K562 (cell line): ENCODE results near the gene AS3MT. TPM values are rescaled to one million over a fixed set of nuclear protein-coding genes. Genes with fewer than 3 reads are reported as not detected.

Source experiments
- CBFA2T2 ChIP-seq: fragments of 450-650 bp; conservative IDR thresholded peaks from 2 replicates; pipeline ENCODE4 v1.6.1; 2017; ENCODE audit warnings: mild to moderate bottlenecking
- DEAF1 ChIP-seq: fragments of 450-650 bp; formaldehyde crosslinking; IDR thresholded peaks from 2 replicates; pipeline ENCODE4 v1.4.0; 2020; ENCODE audit warnings: mild to moderate bottlenecking, moderate library complexity
- E4F1 ChIP-seq: fragments of 250-450 bp; sonication (Bioruptor Pico); IDR thresholded peaks from 2 replicates; pipeline ENCODE4 v1.5.0; 2021; ENCODE audit warnings: mild to moderate bottlenecking, borderline replicate concordance
- GATA2 ChIP-seq: sonication (generic); formaldehyde crosslinking; IDR thresholded peaks from 2 replicates; pipeline ENCODE4 v1.4.0; 2020; ENCODE audit warnings: mild to moderate bottlenecking, missing genetic modification reagents
- GATAD2A ChIP-seq: fragments of 450-650 bp; IDR thresholded peaks from 2 replicates; pipeline ENCODE4 v1.6.1; 2017
- HEY1 ChIP-seq: fragments of 250-450 bp; sonication (Bioruptor Pico); IDR thresholded peaks from 2 replicates; pipeline ENCODE4 v1.5.0; 2020; ENCODE audit warnings: mild to moderate bottlenecking, moderate library complexity, borderline replicate concordance
- KAT7 ChIP-seq: sonication (generic); formaldehyde crosslinking; IDR thresholded peaks from 2 replicates; pipeline ENCODE4 v1.8.0; 2022; ENCODE audit warnings: missing genetic modification reagents, mild to moderate bottlenecking, borderline replicate concordance
- PURB ChIP-seq: sonication (generic); formaldehyde crosslinking; IDR thresholded peaks from 2 replicates; pipeline ENCODE4 v1.9.0; 2021; ENCODE audit warnings: low read depth, mild to moderate bottlenecking, missing genetic modification reagents
- RBM25 ChIP-seq: fragments of 200-400 bp; formaldehyde crosslinking; IDR thresholded peaks from 2 replicates; pipeline ENCODE4 v1.6.1; 2018; ENCODE audit warnings: low read length, low read depth, moderate library complexity; ENCODE audit not compliant: severe bottlenecking
- RERE ChIP-seq: sonication (generic); formaldehyde crosslinking; IDR thresholded peaks from 2 replicates; pipeline ENCODE4 v1.8.0; 2023; ENCODE audit warnings: missing genetic modification reagents, mild to moderate bottlenecking, borderline replicate concordance
- STAT5B ChIP-seq: fragments of 250-450 bp; sonication (Bioruptor Pico); IDR thresholded peaks from 2 replicates; pipeline ENCODE4 v1.8.0; 2021; ENCODE audit warnings: mild to moderate bottlenecking, inconsistent platforms
- TOE1 ChIP-seq, 2 experiments: fragments of 450-650 bp in 1 of 2; sonication (generic) in 1 of 2; formaldehyde crosslinking in 1 of 2; IDR thresholded peaks; 2 replicates each; pipeline versions ENCODE4 v1.7.1 to v1.8.0; 2016 to 2022; ENCODE audit warnings: borderline replicate concordance in 2 of 2, mild to moderate bottlenecking in 2 of 2, antibody characterized with exemption in 1 of 2, inconsistent platforms in 1 of 2, low read depth in 1 of 2, missing genetic modification reagents in 1 of 2, moderate library complexity in 1 of 2
- TSC22D4 ChIP-seq: fragments of 450-650 bp; IDR thresholded peaks from 2 replicates; pipeline ENCODE4 v1.6.1; 2016; ENCODE audit warnings: missing genetic modification characterization, missing biosample characterization, control low read depth
- ZNF197 ChIP-seq: fragments of 200-800 bp; sonication (Bioruptor generic); IDR thresholded peaks from 2 replicates; pipeline ENCODE4 v1.6.1; 2016; ENCODE audit warnings: low read depth, missing genetic modification characterization, missing compliant biosample characterization
- ZNF274 ChIP-seq: IDR thresholded peaks from 2 replicates; pipeline ENCODE4 v1.6.1; 2011; ENCODE audit warnings: low read depth, mild to moderate bottlenecking, low read length, moderate library complexity, borderline replicate concordance
- ZNF282 ChIP-seq: sonication (generic); formaldehyde crosslinking; IDR thresholded peaks from 2 replicates; pipeline ENCODE4 v1.8.1; 2023; ENCODE audit warnings: missing genetic modification reagents
- ZNF780A ChIP-seq: fragments of 250-450 bp; sonication (Bioruptor Pico); IDR thresholded peaks from 2 replicates; pipeline ENCODE4 v1.5.0; 2021; ENCODE audit warnings: mild to moderate bottlenecking
- ZZZ3 ChIP-seq: fragments of 450-650 bp; IDR thresholded peaks from 2 replicates; pipeline ENCODE4 v1.6.1; 2016; ENCODE audit warnings: antibody characterized with exemption, mild to moderate bottlenecking, moderate library complexity
- polyA plus RNA-seq, 8 experiments: library from polyadenylated mRNA; depleted of rRNA in 4 of 8; stranded (reverse) in 5 of 8; unstranded in 3 of 8; fragments of >200 nt; fragmentation: Nextera tagmentation in 2 of 8; fragmentation: Illumina TruSeq in 1 of 8; extraction: Ambion mirVana in 2 of 8; extraction: Trizol in 1 of 8; gene quantifications; 2 replicates each; pipeline versions ENCODE4 v1.2.1 to v1.2.3, GENCODE V29; 2011 to 2014; ENCODE audit warnings: inconsistent platforms in 1 of 8, missing spikeins in 1 of 8
- total RNA-seq, 7 experiments: library from RNA; depleted of rRNA in 6 of 7; stranded (reverse); fragments of >200 nt in 6 of 7; fragmentation: Illumina TruSeq in 2 of 7; extraction: Trizol in 2 of 7; gene quantifications; 2 replicates each; pipeline versions ENCODE4 v1.2.1 to v1.2.3, GENCODE V29; 2011 to 2021; ENCODE audit warnings: low replicate concordance in 1 of 7

The AS3MT gene
- total and polyA plus RNA-seq, 9 of the 15 experiments (the other 6 are each of a cell fraction or from before 2014, with no cell fraction given), result 0.04 to 0.33 (median 0.19) TPM; not detected in 2

- TF ChIP-seq RERE, result no peak
- no peak for TF ChIP-seq GATA2 (CRISPR knock-in tag)
- TF ChIP-seq TSC22D4, result no peak
- TF ChIP-seq ZNF282 (CRISPR knock-in tag), result no peak
- TF ChIP-seq GATAD2A, result no peak
- TF ChIP-seq PURB (CRISPR knock-in tag), result no peak
- TF ChIP-seq ZNF780A (CRISPR knock-in tag), result no peak
- peak; percentile 81; the same call in 1 of the 2 replicates for TF ChIP-seq TOE1 (IDR thresholded peaks at IDR 0.05; ENCODE audit: borderline replicate concordance)
- no peak for TF ChIP-seq TOE1 (CRISPR knock-in tag; IDR thresholded peaks at IDR 0.05; ENCODE audit: borderline replicate concordance, low read depth)
- no peak for TF ChIP-seq ZNF197
- TF ChIP-seq STAT5B (CRISPR knock-in tag), result no peak
- TF ChIP-seq HEY1, result no peak
- no peak for TF ChIP-seq ZNF274
- TF ChIP-seq DEAF1 (CRISPR knock-in tag), result no peak
- no peak; the same call in 1 of the 2 replicates for TF ChIP-seq KAT7 (CRISPR knock-in tag)
- TF ChIP-seq CBFA2T2, result no peak
- TF ChIP-seq RBM25, result peak; percentile 92
- no peak for TF ChIP-seq ZZZ3
- no peak for TF ChIP-seq E4F1
Observed at GRCh38 chr10:102917962-102918816, 48.9 kb downstream of the AS3MT start, which contains the start of gene CNNM2 (continued).
